Fibroblast of skin of right quadriceps (primary cell): Measurements from ENCODE around the gene SHISA9.

ENCODE experiments used
- DNase-seq: peaks from one replicate; pipeline ENCODE4 v3.0.0-alpha.2; 2013

The SHISA9 gene

DNA sequence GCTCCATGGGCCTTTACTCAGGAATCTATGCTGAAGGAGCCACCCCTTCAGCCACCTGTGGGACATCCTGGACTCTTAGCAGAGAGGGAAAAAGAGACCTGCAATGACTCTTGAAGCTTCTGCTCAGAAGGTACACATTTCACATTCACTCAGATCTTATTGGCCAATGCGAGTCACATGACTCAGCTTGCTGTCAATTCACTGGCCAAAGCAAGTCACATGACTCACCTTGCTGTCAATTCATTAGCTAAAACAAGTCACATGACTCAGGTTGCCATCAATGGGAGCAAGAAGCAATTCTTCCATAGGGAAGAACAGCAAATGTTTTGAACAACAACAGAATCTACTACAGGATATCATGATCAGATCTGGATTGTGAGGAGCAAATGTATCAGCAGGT, 233.4 kb downstream of the SHISA9 start:
- DNase-seq: no peak

DNA sequence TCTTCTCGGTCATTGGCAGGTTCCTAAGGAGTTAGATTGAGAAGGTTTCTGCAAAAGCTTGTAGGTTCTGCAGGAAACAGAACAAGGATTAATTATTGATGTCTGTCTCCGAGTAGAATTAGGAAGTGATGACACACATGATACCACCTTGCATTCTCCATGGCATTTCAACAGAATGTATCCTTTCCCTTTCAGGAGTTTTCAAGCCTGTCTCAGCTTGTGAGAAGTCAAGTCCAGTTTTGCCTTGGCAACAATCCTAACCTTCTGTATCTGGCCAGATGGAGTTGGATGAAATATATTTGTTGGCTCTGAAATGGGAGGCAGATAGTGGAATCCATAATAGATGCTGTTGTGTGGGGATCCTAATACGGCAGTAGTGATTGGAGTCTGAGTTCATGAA, 235.5 kb downstream of the SHISA9 start:
- DNase-seq: no peak

DNA sequence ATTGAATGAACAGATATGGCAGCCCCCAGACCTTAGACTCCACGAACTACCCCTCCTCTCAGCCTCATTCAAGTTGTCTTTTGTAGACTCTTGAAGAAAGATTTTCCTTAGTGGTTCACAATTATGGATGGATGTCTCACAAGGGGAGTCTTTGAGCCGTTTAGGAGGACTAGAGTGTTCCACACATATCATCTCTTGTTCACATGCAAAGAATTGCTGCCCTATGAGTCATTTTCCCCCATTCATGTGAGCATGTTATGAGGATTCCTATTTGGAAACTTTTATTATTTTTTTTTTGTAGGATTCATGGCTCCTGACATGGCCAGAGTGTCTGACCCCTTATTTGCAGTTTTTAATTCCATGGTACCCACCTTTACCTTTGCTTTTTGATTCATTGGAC, 237.1 kb downstream of the SHISA9 start:
- no peak for DNase-seq

DNA sequence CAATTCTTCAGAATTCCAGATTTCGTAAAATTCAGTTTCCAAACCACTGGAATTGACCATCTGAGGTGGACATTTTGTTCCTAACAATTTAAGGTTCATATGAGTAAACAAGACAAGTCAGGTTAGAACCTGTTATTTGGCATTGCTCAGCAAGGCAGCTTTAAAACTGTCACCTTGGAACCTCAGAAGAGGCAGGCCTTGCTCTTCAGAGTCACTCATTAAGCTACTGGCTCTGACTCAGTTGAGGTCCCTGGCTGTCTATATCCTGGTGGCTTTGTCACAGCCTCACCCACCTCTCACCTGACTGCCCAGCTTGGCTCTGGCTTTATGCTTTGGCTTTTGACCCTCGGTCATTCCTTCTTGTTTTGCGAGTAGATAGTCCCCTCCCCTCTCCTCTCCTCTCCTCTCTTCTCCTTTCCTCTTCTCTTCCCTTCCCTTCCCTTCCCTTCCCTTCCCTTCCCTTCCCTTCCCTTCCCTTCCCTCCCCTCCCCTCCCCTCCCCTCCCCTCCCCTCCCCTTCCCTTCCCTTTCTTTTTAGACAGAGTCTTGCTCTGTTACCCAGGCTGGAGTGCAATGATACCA, 238.4 kb downstream of the SHISA9 start:
- DNase-seq: no peak

DNA sequence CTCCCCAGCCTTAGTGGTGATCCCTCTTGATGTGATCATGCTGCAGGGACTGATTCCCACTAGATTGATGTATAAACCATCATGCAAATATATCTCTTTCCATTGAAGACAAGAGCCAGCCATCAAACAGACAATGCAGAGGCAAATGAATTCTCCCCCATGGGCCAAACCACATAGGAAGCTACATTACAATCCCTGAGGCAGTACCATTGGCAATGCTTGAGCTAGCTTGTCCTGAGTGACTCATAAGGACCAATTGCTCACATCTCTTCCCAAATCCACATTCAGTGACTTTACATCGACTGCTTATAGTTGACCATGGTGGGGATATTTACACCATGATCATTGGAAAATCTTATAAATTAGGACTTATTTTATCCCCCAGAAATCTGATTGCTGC, 242.2 kb downstream of the SHISA9 start:
- DNase-seq: no peak

DNA sequence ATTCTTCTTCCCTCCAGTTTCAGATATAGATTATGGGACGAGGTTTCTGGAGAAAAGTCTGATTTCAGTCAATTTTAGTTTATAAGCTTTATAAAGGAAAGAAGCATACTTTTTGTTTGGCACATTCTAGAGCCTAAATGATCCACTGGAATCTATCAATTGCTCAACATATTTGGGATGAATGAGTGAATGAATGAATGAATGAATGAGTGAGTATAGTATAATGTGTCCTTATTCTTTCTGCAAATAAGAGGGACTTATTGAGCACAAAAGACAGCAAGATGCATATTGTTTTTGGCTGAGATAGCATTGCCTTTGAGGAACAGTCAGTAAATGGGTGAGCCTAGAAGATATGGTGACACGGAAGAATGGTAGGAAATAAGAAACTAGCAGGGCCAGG, 245.4 kb downstream of the SHISA9 start:
- no peak for DNase-seq

DNA sequence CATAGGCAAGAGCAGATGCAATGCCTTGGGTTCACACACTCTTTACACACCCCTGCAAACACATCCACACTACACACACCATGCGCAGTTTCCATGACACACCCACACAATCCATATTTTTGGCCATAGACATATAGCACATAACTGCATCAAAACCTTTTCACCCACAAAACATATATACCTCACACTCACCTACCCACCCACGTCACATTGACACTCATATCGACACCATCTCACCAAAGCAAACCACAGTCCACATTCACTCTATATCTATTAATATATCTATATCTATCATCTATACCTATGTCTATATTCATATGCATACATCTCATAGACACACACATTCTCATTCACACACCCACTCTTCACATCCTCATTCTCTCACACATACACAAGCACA, 246.9 kb downstream of the SHISA9 start:
- DNase-seq: no peak

DNA sequence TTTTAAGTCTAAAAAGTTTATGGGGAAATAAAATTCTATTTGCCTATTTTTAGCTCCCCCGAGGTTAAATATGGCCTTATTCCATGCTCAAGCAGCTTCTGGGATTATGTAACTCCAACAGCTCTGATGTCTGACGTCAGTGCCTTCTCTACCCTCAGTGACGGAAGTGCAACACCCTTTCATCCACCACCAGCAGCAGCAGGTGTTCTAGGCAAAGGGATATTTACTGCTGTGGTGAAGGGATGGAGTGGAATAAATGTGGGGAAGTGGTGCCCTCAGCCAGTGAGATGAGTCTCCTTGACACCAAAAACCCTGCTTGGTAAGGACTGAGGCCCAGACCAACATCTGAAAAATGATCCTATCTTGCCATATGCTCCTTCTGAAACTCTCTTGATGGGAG, 247.4 kb downstream of the SHISA9 start:
- no peak for DNase-seq

DNA sequence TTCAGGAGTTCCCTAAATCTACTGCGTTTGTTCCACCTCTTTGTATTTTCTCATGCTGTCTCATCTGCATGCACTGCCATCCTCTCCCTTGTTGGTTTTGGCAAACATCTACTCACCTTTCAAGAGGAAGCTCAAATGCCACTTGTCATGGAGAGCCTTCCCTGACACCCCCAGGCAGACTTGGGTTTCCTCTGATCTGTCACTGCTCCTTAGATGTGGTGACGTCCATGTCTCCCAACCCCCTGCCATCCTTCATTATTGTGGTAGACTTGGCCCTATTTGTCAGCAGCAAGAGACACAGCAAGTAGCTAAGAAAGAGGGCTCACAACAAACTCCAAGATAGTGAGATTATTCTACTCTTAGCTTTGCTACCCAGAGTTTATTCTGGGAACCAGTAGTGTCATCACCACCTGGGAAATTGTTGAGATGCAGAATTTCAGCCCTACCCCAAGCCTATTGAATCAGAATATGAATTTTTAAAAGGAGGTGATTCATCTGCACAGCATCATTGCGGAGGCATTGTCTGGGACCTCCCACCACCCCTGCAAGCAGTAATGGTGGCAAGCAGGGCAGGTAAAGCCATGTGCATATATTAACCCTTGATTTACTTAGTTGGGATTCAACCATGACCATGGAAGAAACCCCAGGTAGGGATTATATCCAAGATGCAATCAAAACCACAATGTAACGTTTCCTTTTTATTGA, 248.9 kb downstream of the SHISA9 start:
- DNase-seq: no peak

DNA sequence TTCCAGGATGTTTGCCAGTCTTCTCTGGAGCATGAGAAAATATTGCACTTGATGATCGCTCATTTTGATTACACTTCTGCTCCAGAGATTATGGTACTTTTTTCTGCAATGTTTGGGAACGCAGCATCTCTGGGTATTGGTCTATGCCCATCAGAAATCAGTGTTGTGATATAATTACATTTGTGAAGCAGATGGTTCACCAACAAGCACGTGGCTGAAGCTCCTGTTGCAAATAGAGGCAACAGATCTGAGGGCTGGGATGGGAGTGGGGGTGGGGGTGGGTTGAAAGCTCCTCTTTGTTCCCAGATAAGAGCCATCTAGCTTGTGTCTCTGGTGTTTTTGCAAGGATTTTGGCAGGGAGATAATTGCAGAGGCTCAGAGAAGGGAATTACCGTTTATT, 252.3 kb downstream of the SHISA9 start:
- no peak for DNase-seq

DNA sequence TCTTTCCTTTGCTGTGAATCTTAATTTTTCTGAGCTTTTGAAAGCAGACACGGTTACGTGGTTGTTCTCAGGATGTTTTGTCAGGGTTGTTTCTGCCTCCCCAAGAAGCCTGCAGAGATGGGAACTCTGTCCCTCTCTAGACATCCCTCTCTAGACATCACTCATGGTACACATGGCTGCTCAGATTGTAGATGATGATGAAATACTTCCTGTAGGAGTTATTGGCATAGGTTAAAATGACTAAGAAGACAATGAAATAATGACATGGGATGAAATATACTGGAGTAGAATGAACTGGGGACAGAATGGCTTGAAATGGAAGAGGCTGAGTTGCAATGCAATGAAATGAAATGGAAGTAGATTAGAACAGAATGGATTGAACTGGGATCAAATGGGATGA, 253.4 kb downstream of the SHISA9 start:
- DNase-seq: no peak

DNA sequence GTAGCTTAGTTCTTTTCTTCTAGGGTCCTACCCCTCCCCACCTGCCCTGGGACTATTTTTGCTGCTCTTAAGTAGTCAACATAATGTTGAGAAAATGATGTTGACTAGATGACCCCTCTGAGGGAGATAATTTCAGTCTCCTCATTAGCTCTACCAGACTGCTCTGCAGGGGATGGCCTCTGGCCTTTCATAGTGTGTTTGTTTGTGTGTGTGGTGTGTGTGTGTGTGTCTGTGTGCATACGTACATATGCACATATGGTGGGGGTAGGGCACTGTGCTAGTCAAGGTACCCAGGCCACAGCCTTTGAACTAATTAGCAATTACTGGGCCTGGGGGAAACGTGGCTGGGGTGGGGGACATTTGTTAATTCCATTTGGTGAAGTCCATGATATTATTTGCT, 254.0 kb downstream of the SHISA9 start:
- no peak for DNase-seq

DNA sequence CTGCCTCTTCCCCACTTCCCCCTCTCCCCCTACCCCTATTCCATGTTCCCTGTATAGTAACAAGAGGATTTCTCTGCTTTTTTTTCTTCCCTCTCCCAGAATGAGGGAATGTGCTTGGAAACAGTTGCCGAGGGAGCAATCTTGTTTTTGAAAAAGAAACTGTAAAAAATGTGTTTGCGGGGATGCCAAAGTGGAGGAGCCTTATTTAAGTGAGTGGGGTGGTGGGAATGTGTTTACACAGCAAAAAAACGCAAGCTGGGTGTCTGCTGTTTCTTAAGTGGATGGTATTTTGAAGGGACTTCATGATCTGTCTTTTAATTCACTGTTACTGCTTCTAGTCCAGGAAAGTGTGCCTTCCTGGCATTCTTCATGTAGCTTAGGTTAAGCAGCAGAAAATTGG, 254.4 kb downstream of the SHISA9 start:
- DNase-seq: no peak

DNA sequence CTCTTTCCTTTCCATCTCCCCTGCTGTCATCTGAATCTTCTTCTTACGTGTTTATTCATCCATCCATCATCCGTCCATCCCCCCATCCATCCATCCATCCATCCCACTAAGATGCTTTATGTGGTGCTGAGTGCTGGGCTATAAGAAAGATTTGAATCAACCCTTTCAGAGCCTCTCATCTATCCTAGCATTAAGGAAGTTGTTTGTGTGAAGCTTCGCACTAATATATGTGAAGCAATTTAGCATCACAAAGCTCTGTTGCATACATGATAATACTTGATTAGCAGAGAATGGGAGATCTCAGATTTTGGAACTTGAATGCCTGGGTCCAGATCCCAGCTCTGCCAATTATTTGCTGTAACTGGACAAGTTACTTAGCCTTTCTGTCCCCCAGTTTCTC, 255.7 kb downstream of the SHISA9 start:
- no peak for DNase-seq

DNA sequence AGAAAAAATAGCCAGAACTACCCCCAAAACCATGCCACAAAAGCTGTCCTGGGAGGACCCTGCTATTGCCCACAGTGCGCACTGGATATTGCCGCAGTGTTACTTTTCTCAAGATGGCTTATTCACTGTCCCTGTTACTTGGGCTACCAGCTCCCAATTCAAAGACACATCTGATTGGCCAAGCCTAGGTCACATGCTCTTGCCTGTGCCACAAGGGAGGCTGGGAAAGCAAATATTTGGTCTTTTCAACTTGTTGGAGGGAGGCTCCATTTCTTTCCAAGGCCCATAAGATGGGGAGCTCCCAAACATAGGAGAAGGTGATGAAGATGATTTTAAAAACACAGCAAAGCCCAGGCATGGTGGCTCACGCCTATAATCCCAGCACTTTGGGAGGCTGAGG, 257.0 kb downstream of the SHISA9 start:
- DNase-seq: no peak

DNA sequence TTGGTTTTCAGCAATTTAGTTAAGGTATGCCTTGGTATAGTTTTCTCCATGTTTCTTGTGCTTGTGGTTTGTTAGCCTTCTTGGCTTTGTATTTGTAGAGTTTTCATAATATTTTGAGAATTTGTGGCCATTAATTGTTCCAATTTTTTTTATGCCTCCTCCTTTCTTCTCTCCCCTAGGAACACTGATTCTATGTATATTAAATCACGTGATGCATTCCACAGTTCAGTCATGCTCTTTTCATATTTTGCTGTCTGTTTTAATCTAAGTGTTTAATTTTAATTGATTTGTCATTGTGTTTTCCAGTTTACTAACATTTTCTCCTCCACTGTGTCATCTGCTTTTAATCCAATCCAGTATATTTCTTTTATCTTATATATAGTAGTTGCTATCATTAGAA, 263.6 kb downstream of the SHISA9 start:
- DNase-seq: no peak

DNA sequence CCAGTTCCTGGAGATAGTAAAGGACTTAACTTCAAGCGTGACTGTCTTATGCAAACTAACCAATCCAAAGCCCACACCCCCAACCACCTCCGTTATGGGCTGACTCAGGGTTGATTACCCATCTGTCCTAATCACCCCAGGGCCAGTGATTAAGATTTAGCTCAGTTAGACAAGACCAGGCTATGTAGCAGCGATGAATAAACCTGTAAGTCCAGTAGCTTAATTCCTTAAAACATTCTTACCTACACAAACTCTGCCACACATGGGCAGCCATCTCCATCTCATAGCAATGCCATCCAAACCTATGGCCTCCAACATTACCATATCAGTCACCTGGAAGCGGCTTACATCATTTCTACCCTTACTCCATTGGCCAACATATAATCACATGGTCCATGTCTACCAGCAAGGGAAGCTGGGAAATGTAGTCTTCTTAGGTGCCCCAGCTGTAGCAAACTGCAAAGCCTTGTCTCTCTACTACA, 266.7 kb downstream of the SHISA9 start:
- no peak for DNase-seq

DNA sequence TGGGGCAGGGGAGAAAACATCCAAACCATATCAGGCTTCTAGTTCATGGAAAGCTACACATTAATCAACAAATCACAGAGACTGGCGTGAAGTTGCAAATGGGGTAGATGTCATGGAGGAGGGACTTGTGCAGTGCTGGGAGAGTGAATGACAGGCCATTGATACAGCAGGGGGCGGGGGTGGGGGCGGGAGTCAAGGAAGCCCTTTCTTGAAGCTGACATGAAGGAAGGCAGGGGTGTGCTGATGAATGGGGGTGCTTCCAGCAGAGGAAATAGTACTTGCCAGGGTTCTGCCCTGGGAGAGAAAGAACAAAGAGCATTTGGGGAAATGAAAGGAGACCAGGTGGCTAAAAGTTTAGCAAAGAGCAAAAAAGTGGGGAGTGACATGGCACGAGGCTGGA, 269.9 kb downstream of the SHISA9 start:
- no peak for DNase-seq

DNA sequence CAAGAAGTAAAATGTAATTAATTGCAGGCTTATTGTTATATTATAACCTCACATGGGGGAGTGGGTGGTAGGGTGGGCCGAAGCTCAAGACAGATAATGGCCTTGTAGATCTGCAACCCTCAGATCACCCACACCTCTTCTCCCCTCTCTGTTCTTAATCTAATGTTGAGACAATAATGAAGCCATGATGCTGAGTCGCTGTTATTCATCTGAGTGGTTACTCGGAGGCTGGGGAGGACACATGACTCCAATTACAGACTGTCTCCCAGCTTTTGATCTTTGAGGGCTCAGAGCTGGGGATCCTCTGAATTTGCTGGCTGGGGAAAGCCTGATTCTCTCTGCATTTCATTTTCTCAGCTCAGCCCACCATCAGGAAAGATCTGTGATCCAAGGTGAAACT, 275.3 kb downstream of the SHISA9 start:
- no peak for DNase-seq

DNA sequence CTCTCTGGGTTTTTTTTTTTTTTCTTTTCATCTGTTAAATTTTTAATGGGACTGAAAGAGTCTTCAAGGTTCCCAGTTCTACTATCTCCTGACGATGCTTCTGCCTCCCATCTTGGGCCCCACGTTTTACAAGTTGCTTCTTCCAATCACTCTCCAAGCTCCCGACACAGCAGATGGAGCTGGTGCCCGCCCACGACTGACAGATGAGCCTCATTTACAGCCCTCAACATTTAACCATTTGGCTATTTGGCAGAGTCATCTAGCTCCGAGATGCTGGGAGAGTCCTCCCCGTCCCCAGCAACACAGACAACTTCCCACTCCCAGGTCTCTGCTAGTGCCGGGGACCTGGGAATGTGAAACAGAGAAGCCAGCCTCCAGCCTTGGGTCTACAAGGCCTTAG, 276.9 kb downstream of the SHISA9 start:
- no peak for DNase-seq

DNA sequence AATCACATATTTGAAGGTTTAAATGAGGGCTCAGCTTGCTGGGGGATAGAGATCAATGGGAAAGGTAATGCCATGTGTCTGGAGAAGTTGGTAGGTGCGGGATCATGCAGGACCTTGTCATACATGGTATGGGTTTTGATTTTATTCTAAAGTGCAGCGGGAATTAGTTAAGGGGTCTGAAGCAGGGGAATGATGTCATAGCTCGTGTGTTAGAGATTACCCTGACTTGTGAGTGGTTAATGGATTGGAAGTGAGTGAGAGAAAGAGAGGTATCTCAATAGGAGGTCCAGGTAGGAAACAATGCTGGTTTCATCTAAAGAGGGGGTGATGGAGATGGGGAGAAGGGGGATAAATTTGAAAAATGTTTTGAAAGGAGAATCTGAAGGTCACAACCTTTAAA, 280.0 kb downstream of the SHISA9 start:
- DNase-seq: no peak

DNA sequence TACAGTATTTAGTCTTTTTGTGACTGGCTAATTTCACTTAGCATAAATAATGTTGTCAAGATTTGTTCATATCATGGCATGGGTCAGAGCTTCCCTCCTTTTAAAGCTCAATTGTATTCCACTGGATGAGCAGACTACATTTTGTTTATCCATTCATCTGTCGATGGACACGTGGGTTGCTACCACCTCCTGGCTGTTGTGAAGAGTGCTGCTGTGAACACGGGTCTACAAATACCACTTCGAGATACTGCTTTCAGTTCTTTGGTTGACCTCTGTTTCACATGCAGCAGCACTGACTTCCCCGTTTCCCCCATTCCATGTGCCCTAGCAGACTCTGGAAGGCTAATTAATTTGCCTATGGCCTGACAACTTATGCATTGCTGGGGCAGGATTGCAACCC, 285.4 kb downstream of the SHISA9 start:
- no peak for DNase-seq

DNA sequence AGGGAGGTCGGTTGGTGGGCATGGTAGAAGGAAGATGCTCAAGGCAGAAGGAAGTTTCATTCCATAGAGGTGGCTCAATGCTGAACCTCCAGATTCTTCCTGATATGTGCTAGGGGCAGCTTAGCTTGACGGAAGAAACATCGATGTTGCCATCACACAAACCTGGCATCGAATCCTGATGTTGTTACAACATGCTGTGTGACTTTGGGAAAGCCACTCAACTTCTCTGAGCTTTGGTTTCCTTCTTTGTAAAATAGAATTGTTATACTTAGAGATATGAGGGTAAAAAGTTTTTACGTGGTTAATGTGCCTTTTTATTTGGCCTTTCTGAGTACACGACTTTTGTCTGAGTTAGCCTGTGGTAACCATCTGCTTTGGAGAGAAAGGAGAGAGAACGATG, 287.9 kb downstream of the SHISA9 start:
- DNase-seq: no peak

DNA sequence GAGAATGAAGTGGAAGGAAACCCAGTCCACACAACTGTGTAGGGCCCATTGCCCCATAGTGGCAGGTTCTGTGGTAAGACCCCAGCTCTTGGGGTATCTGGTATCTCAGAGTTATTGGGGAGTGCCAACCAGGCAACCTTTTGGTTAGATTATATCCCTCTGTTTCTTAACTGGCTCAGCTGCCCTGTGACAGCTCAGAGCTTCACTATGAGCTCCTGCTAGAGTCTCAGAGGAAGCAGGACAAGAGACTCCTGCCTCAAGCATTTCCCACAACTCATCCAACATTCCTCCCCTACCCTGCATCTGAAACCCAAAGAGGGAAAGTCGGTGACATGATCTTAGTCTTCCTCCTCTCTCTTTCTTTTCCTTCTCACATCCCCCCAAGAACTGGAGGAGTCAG, 292.3 kb downstream of the SHISA9 start:
- DNase-seq: no peak

DNA sequence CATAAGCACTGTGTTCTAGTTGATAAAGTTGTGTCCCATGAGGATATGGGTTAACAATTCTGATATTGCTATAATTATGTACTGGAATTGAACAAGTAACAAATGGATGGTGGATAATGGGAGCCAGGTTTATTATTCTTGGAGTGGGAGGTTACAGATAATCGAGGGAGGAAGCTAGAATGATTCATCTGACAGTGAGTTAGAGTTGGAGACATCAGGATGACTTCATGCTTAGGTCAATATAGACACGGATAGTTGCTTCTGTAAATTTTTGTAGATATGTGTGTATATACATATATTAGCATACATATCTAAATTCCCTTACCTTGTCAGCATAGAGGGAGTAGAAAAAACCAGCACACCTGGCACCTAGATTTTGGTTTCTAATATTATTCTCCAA, 293.4 kb downstream of the SHISA9 start:
- DNase-seq: no peak
